ENCODE results near the gene CACNB1. TPM values are rescaled to one million over a fixed set of nuclear protein-coding genes. Genes with fewer than 3 reads are reported as not detected.
A peak's percentile ranks its signal among the peaks of the same experiment; 100 is the strongest.

Gene CACNB1
- total RNA-seq, 1 experiment from 2014 or later: 9.1 TPM

- H3K79me2 ChIP-seq (ENCODE audit: low read length): no peaks in the 10 kb centered on the region
- H3K4me1 ChIP-seq (ENCODE audit: low read length): peaks cover 5% of the 10 kb centered on the region
- H4K20me1 ChIP-seq (ENCODE audit: insufficient read depth, low read depth, low read length): no peaks in the 10 kb centered on the region
- H3K36me3 ChIP-seq (ENCODE audit: insufficient read depth, low read length): no peaks in the 10 kb centered on the region
- H3K27ac ChIP-seq (ENCODE audit: low read length): no peak within 1 kb of the TSS
- no peak within 1 kb of the TSS for H3K4me3 ChIP-seq (ENCODE audit: low read length)
- no peaks in the 10 kb centered on the region for H3K9me2 ChIP-seq (replicated peaks; ENCODE audit: insufficient read depth, low read length)
- H3K27me3 ChIP-seq (ENCODE audit: low read length): no peaks in the 10 kb centered on the region
- H3K9me3 ChIP-seq (ENCODE audit: low read length): no peaks in the 10 kb centered on the region
- H2AFZ ChIP-seq (ENCODE audit: low read length): no peak within 1 kb of the TSS
- DNase-seq: no peak
- H3K4me2 ChIP-seq (ENCODE audit: low read depth, low read length, poor library complexity, severe bottlenecking): no peak within 1 kb of the TSS
- no peak within 1 kb of the TSS for H3K9ac ChIP-seq (ENCODE audit: low read length)
These were observed 31.6 kb downstream of the CACNB1 start, which contains the start of gene ARL5C for GRCh38 chr17:39165841-39166349. Gene ARL5C, minus strand, starts transcription at chr17:39166161. Its CDS starts 401 bp downstream, at chr17:39165760.

- Histone ChIP-seq H4K20me1 (ENCODE audit: insufficient read depth, low read depth, low read length) (no peaks in the 10 kb centered on the region), H3K4me2 (ENCODE audit: low read depth, low read length, poor library complexity, severe bottlenecking) (no peak overlapping the region), H3K36me3 (ENCODE audit: insufficient read depth, low read length) (no peaks in the 10 kb centered on the region), H3K4me1 (ENCODE audit: low read length) (peaks cover 5% of the 10 kb centered on the region), H3K79me2 (ENCODE audit: low read length) (no peaks in the 10 kb centered on the region), H3K4me3 (ENCODE audit: low read length) (no peak overlapping the region), H3K9me2 (replicated peaks; ENCODE audit: insufficient read depth, low read length) (no peaks in the 10 kb centered on the region), H3K27me3 (ENCODE audit: low read length) (no peaks in the 10 kb centered on the region), H3K9ac (ENCODE audit: low read length) (no peak overlapping the region), H3K9me3 (ENCODE audit: low read length) (no peaks in the 10 kb centered on the region), H2AFZ (ENCODE audit: low read length) (no peak overlapping the region), H3K27ac (ENCODE audit: low read length) (no peak overlapping the region)
- no peak for DNase-seq
These were observed 32.2 kb downstream of the CACNB1 start for GRCh38 chr17:39165178-39165840.

- peak overlapping the region; percentile 61 for H3K4me2 ChIP-seq (ENCODE audit: low read depth, low read length, poor library complexity, severe bottlenecking)
- H3K9me2 ChIP-seq (replicated peaks; ENCODE audit: insufficient read depth, low read length): no peaks in the 10 kb centered on the region
- H2AFZ ChIP-seq (ENCODE audit: low read length): peak overlapping the region; percentile 6; the same call in 1 of the 2 replicates
- no peaks in the 10 kb centered on the region for H3K36me3 ChIP-seq (ENCODE audit: insufficient read depth, low read length)
- H3K9me3 ChIP-seq (ENCODE audit: low read length): no peaks in the 10 kb centered on the region
- H3K4me3 ChIP-seq (ENCODE audit: low read length): peak overlapping the region; percentile 20; the same call in 1 of the 2 replicates
- H3K27ac ChIP-seq (ENCODE audit: low read length): no peak overlapping the region
- peak overlapping the region; percentile 25 for H3K9ac ChIP-seq (ENCODE audit: low read length)
- H3K27me3 ChIP-seq (ENCODE audit: low read length): no peaks in the 10 kb centered on the region
- peaks cover 5% of the 10 kb centered on the region for H3K4me1 ChIP-seq (ENCODE audit: low read length)
- DNase-seq: peak; percentile 90
- no peaks in the 10 kb centered on the region for H3K79me2 ChIP-seq (ENCODE audit: low read length)
- no peaks in the 10 kb centered on the region for H4K20me1 ChIP-seq (ENCODE audit: insufficient read depth, low read depth, low read length)
These were observed 32.8 kb downstream of the CACNB1 start for GRCh38 chr17:39164675-39165143.

GRCh38 chr17:39161962-39162361 is 35.5 kb downstream of the CACNB1 start:
- Histone ChIP-seq H3K36me3 (ENCODE audit: insufficient read depth, low read length) (no peaks in the 10 kb centered on the region), H3K27me3 (ENCODE audit: low read length) (no peaks in the 10 kb centered on the region), H3K4me2 (ENCODE audit: low read depth, low read length, poor library complexity, severe bottlenecking) (no peak overlapping the region), H3K79me2 (ENCODE audit: low read length) (no peaks in the 10 kb centered on the region), H3K9me3 (ENCODE audit: low read length) (no peaks in the 10 kb centered on the region), H3K27ac (ENCODE audit: low read length) (no peak overlapping the region), H4K20me1 (ENCODE audit: insufficient read depth, low read depth, low read length) (no peaks in the 10 kb centered on the region), H3K9ac (ENCODE audit: low read length) (no peak overlapping the region), H2AFZ (ENCODE audit: low read length) (no peak overlapping the region), H3K4me1 (ENCODE audit: low read length) (peaks cover 5% of the 10 kb centered on the region), H3K9me2 (replicated peaks; ENCODE audit: insufficient read depth, low read length) (no peaks in the 10 kb centered on the region), H3K4me3 (ENCODE audit: low read length) (no peak overlapping the region)
- no peak for DNase-seq

DNA sequence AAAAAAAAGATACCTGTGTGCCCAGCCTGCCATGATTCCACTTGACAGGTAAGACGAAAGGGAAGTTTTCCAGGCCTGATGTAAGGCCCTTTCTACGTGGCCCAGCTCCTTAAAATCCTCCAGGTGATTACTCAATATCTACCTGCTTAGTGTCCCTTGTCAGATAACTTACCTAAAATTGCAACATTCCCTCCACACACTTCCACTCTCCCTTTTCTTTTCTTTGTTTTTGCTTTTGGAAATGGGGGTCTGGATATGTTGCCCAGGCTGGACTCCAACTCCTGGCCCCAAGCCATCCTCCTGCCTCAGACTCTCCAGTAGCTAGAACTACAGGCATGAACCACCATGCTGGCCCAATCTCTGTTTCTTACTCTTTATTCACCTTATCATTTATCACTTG is 38.8 kb downstream of the CACNB1 start:
- no peak for DNase-seq
- no peaks in the 10 kb centered on the region for H3K9me2 ChIP-seq (replicated peaks; ENCODE audit: insufficient read depth, low read length)
- no peaks in the 10 kb centered on the region for H3K36me3 ChIP-seq (ENCODE audit: insufficient read depth, low read length)
- H3K9ac ChIP-seq (ENCODE audit: low read length): no peak overlapping the region
- no peaks in the 10 kb centered on the region for H3K79me2 ChIP-seq (ENCODE audit: low read length)
- H3K4me3 ChIP-seq (ENCODE audit: low read length): no peak overlapping the region
- H3K9me3 ChIP-seq (ENCODE audit: low read length): no peaks in the 10 kb centered on the region
- H4K20me1 ChIP-seq (ENCODE audit: insufficient read depth, low read depth, low read length): no peaks in the 10 kb centered on the region
- no peak overlapping the region for H3K4me2 ChIP-seq (ENCODE audit: low read depth, low read length, poor library complexity, severe bottlenecking)
- H3K27me3 ChIP-seq (ENCODE audit: low read length): no peaks in the 10 kb centered on the region
- H3K4me1 ChIP-seq (ENCODE audit: low read length): peaks cover 2% of the 10 kb centered on the region; the same call in 1 of the 2 replicates
- H2AFZ ChIP-seq (ENCODE audit: low read length): no peak overlapping the region
- H3K27ac ChIP-seq (ENCODE audit: low read length): no peak overlapping the region

- no peaks in the 10 kb centered on the region for H3K27me3 ChIP-seq (ENCODE audit: low read length)
- no peaks in the 10 kb centered on the region for H3K9me2 ChIP-seq (replicated peaks; ENCODE audit: insufficient read depth, low read length)
- H4K20me1 ChIP-seq (ENCODE audit: insufficient read depth, low read depth, low read length): no peaks in the 10 kb centered on the region
- H3K4me1 ChIP-seq (ENCODE audit: low read length): peaks cover 17% of the 10 kb centered on the region
- no peak overlapping the region for H3K9ac ChIP-seq (ENCODE audit: low read length)
- H3K79me2 ChIP-seq (ENCODE audit: low read length): no peaks in the 10 kb centered on the region
- H3K4me2 ChIP-seq (ENCODE audit: low read depth, low read length, poor library complexity, severe bottlenecking): no peak overlapping the region
- no peak overlapping the region for H3K4me3 ChIP-seq (ENCODE audit: low read length)
- H3K36me3 ChIP-seq (ENCODE audit: insufficient read depth, low read length): no peaks in the 10 kb centered on the region
- no peaks in the 10 kb centered on the region for H3K9me3 ChIP-seq (ENCODE audit: low read length)
- no peak overlapping the region for H2AFZ ChIP-seq (ENCODE audit: low read length)
- no peak overlapping the region for H3K27ac ChIP-seq (ENCODE audit: low read length)
- DNase-seq: no peak
These were observed 41.0 kb downstream of the CACNB1 start for GRCh38 chr17:39156491-39156890.

GRCh38 chr17:39155654-39156053 is 41.8 kb downstream of the CACNB1 start:
- Histone ChIP-seq H3K27ac (ENCODE audit: low read length) (no peak overlapping the region), H3K36me3 (ENCODE audit: insufficient read depth, low read length) (no peaks in the 10 kb centered on the region), H3K4me3 (ENCODE audit: low read length) (no peak overlapping the region), H3K27me3 (ENCODE audit: low read length) (no peaks in the 10 kb centered on the region), H4K20me1 (ENCODE audit: insufficient read depth, low read depth, low read length) (no peaks in the 10 kb centered on the region), H3K9ac (ENCODE audit: low read length) (no peak overlapping the region), H3K4me1 (ENCODE audit: low read length) (peaks cover 17% of the 10 kb centered on the region), H2AFZ (ENCODE audit: low read length) (no peak overlapping the region), H3K4me2 (ENCODE audit: low read depth, low read length, poor library complexity, severe bottlenecking) (no peak overlapping the region), H3K9me2 (replicated peaks; ENCODE audit: insufficient read depth, low read length) (no peaks in the 10 kb centered on the region), H3K9me3 (ENCODE audit: low read length) (no peaks in the 10 kb centered on the region), H3K79me2 (ENCODE audit: low read length) (no peaks in the 10 kb centered on the region)
- no peak for DNase-seq

GRCh38 chr17:39153599-39154051 is 43.8 kb downstream of the CACNB1 start:
- Histone ChIP-seq H3K9me3 (ENCODE audit: low read length) (no peaks in the 10 kb centered on the region), H3K36me3 (ENCODE audit: insufficient read depth, low read length) (no peaks in the 10 kb centered on the region), H3K79me2 (ENCODE audit: low read length) (no peaks in the 10 kb centered on the region), H3K9ac (ENCODE audit: low read length) (peak overlapping the region; percentile 82), H4K20me1 (ENCODE audit: insufficient read depth, low read depth, low read length) (no peaks in the 10 kb centered on the region), H3K4me1 (ENCODE audit: low read length) (peaks cover 17% of the 10 kb centered on the region), H3K27me3 (ENCODE audit: low read length) (no peaks in the 10 kb centered on the region), H3K9me2 (replicated peaks; ENCODE audit: insufficient read depth, low read length) (no peaks in the 10 kb centered on the region), H2AFZ (ENCODE audit: low read length) (peak overlapping the region; percentile 77), H3K4me3 (ENCODE audit: low read length) (peak overlapping the region; percentile 90), H3K27ac (ENCODE audit: low read length) (peak overlapping the region; percentile 20; the same call in 1 of the 2 replicates), H3K4me2 (ENCODE audit: low read depth, low read length, poor library complexity, severe bottlenecking) (peak overlapping the region; percentile 69)
- DNase-seq: peak; percentile 94

All from Karpas-422 (cell line).